Measurements from ENCODE around the gene MX1.

The MX1 gene

GRCh38 chr21:41425954-41426675, at the start of gene MX1:
TSS of gene MX1 (plus strand) at chr21:41426239. CDS start at chr21:41432071, 5,832 bp downstream.
- DNase-seq (ENCODE audit: low read depth in 2 of 2) = peak; percentile 72 to 91

- no peak for DNase-seq (ENCODE audit: low read depth in 2 of 2)
Observed at GRCh38 chr21:41377715-41378114, 48.3 kb upstream of the MX1 start.

- no peak for DNase-seq (ENCODE audit: low read depth in 2 of 2)
Observed at GRCh38 chr21:41378849-41379248, 47.2 kb upstream of the MX1 start.

DNA sequence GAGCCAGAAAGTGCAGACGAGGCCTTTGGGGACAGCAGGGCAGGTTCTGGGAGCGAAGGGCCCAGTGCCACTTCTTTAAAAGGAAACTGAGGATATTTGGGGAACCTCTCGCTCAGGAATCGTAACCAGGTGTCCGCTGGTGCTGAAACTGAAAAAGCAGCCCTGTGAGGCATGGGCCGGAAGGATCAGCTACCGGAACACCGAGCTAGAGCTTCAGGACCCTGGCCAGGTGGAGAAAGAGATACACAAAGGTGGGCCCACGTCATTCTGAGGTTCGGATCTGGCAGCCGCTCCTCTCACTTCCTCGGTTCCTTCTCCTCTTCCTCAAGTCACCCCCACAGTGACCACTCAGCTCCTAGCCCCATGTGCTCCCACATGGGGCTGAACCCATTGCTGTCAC, 46.1 kb upstream of the MX1 start:
- no peak for DNase-seq (ENCODE audit: low read depth in 2 of 2)

DNA sequence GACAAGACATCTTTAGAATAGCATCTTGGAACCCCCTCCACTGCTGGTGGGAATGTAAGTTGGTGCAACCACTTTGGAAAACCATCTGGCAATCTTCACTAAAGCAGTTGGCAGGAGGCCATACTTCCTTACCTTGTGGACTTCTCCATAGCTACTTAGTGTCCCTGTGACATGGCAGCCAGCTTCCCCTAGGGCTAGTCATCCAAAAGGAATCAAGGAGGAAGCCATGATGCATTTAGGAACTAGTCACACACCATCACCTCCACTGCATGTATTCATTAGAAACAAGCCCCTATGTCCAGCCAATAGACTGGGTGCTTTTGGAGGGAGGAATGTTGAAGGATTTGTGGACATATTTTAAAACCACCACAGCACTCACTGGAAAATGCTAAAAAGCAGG, 44.3 kb upstream of the MX1 start:
- DNase-seq (ENCODE audit: low read depth in 2 of 2) = no peak

DNA sequence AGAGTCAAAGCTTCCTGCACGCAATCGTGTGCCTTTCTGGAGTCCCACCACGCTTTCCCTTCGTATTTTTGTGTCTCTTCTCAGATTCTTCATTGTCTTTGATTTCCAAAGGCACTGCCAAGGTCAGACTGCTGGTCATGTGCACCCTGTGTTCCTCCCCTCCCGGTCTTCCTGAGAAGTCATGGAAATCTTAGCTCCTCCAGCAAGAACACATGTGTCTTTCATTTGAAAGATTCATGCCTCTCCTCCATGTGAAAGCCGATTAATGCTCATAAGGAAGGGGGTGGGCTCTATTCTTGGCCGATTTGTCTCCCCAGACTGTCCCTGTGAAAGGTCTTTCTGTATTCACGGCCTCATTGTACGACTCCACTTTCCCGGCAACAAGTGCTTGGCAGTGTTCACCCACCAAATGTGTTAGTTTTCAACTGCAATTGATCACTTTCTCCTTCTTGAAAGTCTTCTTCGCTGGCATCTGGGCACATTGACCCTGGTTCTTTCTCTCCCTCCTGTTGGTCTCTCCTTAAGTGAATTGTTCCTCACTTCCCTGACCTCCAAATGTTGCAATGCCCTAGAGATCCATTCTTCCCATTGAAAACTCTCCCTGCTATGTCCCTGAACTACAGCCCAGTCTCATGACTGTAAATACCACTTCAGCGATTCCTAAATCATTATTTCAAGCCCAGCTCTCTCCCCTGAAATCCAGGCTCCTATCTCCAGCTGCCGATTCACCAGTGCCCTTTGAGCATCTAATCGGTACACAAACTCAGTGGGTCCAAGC, 38.8 kb upstream of the MX1 start:
- no peak for DNase-seq (ENCODE audit: low read depth in 2 of 2)

GRCh38 chr21:41387824-41388223, 38.2 kb upstream of the MX1 start:
- DNase-seq (ENCODE audit: low read depth in 2 of 2) = no peak

DNA sequence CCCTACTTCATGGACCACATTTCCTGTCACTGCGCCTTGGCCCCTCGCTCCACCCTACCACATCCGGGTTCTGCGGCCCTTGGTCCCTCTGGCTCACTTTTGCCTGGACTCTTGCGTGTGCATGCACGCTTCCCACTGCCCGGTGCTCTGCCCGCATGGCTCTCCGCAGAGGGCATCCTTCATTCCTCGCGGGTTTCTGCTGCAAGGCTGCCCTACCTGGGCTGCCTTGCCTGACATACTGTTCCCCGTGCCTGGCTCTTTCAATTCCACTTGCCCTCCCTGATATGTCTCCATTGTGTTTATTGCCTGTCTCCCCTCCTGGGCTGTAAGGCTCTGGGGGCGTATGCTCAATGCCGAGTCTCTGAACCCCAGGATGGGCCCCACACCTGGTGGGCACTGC, 37.8 kb upstream of the MX1 start:
- DNase-seq (ENCODE audit: low read depth in 2 of 2) = no peak

DNA sequence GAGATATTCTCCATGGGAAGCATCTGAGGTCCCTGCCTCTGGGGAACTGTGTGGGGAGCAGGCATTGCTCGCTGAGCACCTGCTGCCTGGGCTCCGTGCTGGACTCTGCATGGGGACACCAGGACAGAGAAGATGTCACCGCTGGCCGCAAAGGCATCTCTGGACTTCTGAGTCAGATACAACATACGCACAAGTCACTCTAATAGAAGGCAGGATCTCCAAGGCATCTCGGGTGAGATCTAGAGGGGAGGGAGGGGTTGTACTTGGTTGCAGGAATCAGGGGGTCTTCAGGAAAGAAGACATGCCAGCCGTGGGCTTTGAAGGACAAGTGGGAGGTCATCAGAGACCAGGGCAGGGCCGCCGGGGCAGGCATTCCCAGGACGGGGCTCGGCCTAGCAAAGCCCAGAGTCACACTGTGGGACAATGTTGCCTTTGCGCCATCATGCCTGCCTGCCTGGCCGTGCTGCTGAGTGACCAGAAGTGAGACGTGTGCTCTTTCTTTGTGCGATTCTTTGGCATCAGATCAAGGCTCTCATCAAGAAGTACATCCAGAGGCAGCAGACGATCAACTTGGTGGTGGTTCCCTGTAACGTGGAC, 35.9 kb upstream of the MX1 start:
- DNase-seq (ENCODE audit: low read depth in 2 of 2) = no peak

DNA sequence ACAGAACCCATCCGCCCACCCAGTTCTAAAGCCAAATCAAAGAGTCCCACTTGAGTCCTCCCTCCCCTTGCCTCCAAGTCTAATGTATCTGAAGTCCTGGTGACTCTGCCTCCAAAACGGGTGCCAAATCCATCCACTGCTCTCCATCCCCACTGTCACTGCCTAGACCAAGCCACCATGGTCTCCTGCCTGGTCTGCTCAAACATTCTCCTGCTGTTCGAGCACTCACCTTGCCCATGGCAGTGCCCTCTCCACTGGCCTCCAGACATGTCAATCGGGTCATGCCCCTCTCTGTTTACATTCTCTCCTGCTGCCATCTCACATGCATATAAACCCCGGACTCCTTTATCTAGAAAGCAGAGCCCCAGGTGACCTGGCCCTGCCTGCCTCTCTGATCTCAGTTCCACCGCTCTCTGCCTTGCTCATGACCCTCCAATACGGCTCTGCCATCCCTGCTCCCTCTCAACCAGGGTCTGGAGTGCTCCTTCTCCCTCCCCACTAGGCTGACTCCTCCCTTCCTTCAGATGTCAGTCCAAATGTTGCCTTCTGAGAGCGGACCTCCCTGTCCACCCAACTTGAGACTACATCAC, 32.1 kb upstream of the MX1 start:
- DNase-seq (ENCODE audit: low read depth in 2 of 2) = no peak

DNA sequence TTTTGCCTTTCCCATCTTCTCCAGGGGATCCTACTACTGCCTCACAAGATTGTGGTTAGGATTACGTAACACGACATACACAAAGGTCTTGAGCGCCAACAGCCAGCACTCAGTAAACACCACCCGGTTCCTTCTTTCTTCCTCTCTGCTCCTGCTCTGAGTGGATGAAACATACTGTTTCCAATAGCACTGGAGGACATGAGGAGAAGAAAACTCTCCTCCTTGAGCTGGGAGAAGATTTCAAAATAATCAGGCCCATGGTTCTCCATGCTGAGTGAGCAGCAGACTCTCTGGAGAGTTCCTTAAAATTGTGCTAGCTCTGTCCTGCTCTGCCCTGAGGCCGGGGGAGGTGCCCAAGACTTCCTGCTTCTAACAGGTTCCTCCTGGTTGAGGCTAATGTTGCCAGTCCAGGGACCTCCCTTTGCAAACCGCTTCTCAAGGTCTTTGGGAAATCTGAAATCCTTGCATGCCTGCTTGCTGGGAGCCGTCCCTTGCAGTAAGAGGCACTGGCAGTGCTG, 29.4 kb upstream of the MX1 start:
- no peak for DNase-seq (ENCODE audit: low read depth in 2 of 2)

- no peak for DNase-seq (ENCODE audit: low read depth in 2 of 2)
Observed at GRCh38 chr21:41397471-41397891, 28.6 kb upstream of the MX1 start.

DNA sequence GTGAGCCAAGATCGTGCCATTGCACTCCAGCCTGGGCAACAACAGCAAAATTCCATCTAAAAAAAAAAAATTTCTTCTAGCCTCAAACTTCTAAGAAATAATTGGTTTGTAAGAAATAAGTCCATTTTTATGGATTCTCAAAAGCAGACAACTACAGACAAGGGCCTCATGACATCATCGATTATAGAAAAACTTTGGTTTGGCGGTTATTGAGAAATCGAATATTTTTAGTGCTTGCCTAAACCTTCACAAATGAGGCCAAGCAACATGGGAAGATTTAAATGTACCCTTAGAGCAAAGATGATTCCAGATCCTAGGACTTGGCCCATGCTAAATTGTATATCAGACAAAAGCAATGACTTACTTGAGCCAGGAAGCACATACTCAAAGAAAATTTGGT, 27.8 kb upstream of the MX1 start:
- DNase-seq (ENCODE audit: low read depth in 2 of 2) = no peak

GRCh38 chr21:41398831-41399230, 27.2 kb upstream of the MX1 start:
- DNase-seq (ENCODE audit: low read depth in 2 of 2) = no peak

GRCh38 chr21:41399246-41399800, 26.7 kb upstream of the MX1 start:
- no peak for DNase-seq (ENCODE audit: low read depth in 2 of 2)

DNA sequence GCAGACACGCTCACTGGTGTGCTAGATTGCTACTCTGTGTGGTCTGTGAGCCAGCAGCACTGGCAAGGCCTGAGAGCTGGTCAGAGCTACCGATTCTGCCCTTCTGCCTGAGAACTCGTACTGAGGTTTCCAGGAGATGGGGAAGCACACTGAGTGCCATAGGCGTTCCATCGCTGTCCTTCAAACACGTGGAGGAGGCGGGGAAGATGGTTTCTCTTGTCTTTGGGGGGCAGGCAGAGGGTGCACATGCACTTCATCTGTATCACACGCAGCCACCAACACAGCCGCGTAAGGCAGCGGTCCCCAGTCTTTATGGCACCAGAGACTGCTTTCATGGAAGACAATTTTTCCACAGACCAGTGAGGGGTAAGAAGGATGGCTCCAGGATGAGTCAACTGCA, 23.8 kb upstream of the MX1 start:
- DNase-seq (ENCODE audit: low read depth in 2 of 2) = no peak

- DNase-seq (ENCODE audit: low read depth in 2 of 2) = no peak
Observed at GRCh38 chr21:41402796-41403195, 23.2 kb upstream of the MX1 start.

DNA sequence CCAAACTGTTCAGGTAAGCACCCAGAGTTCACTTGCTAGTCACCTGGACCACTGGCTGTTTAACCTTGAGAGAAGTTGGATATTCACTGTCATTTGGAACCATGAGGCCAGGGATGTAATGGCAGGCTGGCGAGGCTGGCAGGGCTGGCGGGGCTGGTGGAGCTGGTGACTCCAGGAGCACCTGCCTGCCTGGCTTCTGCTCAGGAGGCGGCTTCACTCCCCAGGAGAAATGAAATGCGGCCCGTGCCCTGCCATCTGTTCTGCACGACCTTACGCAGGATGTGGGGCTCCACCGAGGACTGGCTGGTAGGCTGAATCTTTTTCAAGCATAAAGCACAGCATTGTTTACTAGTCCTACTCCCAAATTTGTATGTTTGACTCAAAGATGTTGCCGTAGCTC, 22.7 kb upstream of the MX1 start:
- no peak for DNase-seq (ENCODE audit: low read depth in 2 of 2)

- no peak for DNase-seq (ENCODE audit: low read depth in 2 of 2)
Observed at GRCh38 chr21:41403966-41404365, 22.1 kb upstream of the MX1 start.

DNA sequence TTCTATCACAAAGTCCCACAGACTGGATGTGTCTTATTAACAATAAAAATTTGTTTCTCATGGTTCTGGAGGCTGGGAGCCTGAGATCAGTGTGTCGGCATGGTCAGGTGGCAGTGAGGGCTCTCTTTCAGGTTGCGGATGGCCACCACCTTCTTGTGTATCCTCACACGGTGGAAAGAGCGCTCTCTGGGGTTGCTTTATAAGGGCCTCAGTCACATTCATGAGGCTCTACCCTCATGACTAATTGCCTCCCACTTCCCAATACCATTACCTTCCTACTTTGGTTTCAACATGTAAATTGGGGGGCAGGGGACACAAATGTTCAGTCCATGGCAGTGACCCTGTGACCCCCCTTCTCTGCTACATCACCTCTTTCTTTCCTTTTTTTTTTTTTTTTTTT, 20.7 kb upstream of the MX1 start:
- DNase-seq (ENCODE audit: low read depth in 2 of 2) = no peak

DNA sequence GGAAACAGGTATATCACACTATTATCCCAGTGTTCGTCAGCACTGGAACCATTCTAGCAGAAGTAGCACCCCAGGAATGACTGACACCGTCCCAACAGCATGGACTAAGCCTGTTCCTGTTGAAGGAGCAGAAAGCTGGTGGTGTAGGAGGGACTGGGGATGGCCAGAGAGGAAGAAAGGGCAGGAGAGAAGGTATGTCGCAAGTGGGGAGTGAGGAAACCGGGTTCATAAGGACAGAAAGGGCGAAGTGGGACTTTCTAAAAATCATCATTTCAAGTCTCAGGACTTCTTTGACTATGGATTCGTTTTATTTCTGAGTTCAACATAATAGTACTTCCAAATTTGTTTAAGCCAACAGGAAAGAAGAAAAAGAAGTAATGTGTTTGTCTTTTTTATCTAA, 19.7 kb upstream of the MX1 start:
- no peak for DNase-seq (ENCODE audit: low read depth in 2 of 2)

Measured in stimulated activated CD8-positive, alpha-beta memory T cell treated with anti-CD3 and anti-CD28 coated beads, Interleukin-2, amount 100 ng/mL, for 1 hour (primary cell).